HG02588 (cell line): ENCODE results near the gene RBMS1.

ENCODE experiments used
- ATAC-seq: cut with Tn5 transposase; IDR thresholded peaks from one replicate; pipeline ENCODE4 v1.9.1; 2021; ENCODE audit warnings: mild to moderate bottlenecking, moderate library complexity; ENCODE audit not compliant: unreplicated experiment

Gene RBMS1

GRCh38 chr2:160417745-160418397 lies 75.7 kb downstream of the RBMS1 start:
- ATAC-seq = no peak

GRCh38 chr2:160415991-160416390 lies 77.6 kb downstream of the RBMS1 start:
- ATAC-seq = no peak

- ATAC-seq = no peak
These were observed 81.7 kb downstream of the RBMS1 start for GRCh38 chr2:160411955-160412354.

DNA sequence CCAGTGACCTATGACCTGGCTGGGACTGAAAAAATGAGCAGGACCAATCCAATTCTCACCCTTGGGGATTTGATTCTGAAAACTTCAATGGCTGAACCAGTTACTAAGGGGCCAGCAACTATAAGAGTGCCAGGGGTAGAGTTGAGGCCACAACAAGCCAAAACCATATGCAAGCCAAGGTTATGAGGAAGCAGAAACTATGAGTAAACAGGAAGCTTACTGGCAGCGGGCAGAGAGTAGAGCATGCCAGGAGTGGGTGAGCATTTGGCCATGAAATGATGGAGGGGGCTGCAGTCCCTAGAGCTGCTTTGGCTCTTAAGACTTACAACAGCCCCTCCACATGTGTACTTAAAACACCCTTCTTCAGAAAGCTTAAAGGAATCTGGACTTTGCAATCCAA lies 82.4 kb downstream of the RBMS1 start:
- no peak for ATAC-seq

DNA sequence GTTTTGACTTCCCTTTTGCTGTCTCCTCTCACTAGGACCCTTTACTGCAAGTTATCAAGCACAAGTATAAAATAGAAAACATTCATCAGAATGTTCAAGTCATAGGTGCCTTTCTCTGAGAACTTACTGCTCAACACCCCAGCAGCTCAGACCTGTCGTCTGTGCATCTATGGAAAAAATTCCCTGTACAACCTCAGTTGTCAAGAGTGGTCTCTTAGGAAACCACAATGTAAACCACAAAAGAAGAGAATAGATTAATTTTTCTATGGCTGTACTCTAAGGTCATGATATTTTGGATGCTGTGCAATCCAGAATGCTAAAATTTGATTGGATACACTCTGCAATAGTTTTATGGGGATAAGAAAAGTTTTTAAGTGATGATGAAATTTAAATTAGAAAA lies 84.1 kb downstream of the RBMS1 start:
- ATAC-seq = no peak

GRCh38 chr2:160408959-160409291 lies 84.7 kb downstream of the RBMS1 start:
- ATAC-seq = no peak

DNA sequence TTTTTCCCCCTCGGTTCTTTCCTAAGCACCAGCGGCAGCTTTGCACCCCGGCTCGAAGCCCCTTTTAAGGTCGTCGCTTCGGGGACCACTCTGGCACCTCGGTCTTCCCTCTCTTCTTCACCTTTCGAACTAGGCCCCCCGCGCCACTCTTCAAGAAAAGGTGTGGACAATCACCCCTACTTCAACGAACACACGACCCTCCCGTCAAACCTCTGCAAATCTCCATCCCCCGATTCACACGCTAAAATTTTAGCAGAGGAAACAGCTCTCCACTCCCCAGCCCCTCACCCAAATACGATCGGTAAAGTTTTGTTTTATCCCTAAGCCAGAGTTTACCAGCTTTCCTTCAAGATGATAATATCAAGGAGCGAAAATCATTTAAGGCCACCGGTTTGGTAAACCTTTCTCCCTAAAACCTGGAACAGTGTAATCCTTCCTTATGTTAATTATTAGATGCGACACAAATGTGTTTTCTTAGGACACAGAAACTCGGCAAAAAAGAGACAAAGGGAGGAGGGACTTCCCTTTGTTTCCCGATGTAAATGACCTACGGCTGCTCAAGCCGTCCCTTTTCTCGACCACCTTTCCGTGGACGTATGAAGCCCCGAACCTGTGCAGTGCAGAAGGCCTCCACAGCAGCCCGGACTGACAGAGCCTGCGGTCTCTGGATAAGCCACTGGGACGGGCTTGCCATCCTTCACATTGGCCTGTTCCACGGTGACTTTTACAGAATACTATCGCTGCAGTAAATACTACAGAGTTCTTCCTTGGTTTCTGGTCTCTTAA lies 85.2 kb downstream of the RBMS1 start:
- ATAC-seq = no peak

- peak; percentile 64 for ATAC-seq
These were observed 86.0 kb downstream of the RBMS1 start for GRCh38 chr2:160407393-160408172.

DNA sequence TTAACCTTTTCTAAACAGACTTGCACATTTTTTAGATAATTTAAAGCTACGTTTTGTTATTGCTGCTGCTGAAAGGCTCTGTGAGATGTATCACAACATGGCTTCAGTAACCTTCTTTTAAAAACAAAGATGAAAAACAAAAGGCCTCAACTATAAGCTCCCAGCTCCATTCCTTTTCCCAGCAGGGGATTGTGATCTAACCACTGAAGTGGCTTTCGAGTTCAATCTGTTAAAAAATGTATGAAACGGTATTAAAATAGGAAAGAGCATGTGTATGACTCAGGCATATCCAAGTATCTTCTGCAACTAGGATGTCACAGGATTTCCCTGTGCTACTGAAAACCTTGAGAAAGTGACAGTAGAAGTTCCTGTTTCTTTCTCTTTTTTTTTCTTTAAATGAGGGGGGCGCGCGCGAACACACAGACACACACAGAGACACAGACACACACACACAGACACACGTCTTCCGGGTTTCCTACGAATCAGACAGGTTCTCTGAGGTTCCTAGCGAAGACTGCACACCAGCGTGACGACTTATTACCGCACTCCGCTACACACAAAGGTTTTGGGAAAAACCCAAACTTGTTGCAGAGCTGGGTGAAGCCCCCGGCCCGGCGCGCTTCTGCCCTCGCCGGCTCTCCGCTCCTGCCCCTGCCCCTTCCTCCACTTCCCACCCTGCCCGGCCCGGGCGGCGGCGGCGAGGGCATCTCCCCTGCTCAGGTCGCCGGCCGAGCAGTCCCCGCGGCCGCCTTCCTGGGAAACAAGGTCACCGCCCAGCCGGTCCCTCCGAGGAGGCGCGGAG lies 86.8 kb downstream of the RBMS1 start:
- peak; percentile 53 for ATAC-seq

GRCh38 chr2:160405077-160405867 lies 88.3 kb downstream of the RBMS1 start:
- no peak for ATAC-seq

DNA sequence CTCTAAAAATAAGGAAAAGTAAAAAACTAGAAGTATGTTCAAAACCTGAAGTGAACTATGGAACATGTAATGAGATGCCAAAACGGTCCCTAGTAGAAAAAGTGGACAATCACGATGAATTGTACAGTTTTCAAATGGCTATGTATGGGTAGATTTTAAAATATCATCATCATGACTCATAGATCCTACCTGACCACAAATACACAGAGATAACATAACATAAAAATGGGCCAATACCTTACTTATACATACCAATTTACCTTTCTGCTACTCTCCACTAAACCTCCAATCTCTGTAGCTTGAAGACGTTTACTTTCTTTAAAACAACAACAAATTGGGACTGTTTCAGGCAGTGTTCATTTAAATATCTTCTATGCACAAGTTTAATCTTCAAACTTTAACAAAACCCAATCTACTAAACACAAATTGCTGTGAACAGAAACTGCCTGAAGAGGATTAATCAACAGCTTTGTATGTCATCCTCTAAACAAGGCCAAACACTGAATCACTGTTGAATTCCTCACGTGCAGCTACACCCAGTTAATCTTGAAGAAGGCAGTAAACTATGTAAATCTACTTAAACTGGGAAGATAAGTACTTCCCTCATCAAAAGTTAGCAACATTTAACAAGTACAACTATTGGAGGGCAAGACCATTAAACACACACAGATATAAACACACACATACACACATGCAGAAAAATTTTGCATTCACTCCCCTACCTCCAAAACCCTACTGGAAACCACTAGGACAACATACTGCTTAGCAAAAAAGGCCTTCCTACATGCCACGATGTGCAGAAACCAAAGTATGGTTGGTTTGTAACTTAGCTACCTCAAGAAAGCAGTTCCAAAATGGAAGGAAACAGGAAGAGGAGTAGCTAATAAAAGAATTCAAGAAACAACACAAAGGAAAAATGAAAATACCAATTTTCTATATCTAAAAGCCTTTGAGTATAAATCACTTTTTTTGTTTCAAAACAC lies 90.3 kb downstream of the RBMS1 start:
- no peak for ATAC-seq

- no peak for ATAC-seq
These were observed 91.1 kb downstream of the RBMS1 start for GRCh38 chr2:160402501-160402900.

DNA sequence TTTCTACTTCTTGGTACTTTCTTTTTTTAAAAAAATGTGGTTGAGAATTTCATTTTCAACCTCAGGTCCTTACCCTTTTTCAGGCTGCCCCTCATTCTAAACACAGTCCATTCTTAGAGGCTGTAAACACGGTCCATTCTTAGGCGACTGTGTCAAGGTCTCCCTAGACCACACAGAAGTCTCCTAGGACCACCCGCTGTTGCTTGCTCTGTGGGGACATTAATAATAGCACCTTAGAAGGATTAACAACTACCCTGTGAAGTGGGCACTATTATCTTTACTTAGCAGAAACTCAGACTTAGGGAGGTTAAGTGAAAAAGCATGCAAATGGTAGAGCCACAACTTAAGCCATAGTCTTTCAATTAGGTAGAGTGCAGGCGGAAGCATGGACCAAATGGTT lies 91.7 kb downstream of the RBMS1 start:
- no peak for ATAC-seq

GRCh38 chr2:160399880-160400279 lies 93.7 kb downstream of the RBMS1 start:
- no peak for ATAC-seq

DNA sequence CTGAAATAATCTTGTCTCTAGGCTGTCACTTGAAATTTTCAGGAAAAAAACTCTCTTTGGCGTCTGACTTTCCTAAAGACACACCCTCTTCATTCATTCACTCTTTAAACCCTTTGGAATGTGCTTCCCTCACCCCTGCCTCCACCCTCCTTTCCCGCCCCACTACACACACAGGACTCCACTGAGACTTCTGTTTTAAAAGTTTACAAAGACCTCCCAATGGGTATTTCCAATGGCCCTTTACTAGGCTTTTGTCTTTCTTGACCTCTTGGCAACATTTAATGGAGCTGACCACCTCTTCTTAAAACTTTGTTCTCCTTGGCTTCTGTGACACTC lies 96.1 kb downstream of the RBMS1 start:
- no peak for ATAC-seq

GRCh38 chr2:160394153-160394552 lies 99.5 kb downstream of the RBMS1 start:
- ATAC-seq = peak; percentile 100

DNA sequence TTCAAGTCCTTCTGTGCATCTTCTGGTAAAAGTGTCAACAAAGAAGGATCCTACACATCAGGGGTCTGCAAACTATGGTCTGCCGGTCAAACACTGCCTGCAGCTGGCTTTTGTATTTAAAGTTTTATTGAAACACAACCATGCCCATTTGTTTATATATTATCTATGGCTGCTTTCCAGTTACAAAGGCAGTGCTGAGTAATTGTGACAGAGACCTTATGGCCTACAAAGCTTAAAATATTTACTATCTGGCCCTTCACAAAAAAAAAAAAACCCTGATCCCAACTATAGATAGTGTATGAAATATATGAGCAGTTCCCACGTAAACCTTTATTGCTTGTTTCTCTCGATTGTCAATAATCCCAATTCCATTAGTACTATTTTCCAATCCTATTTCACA lies 101.4 kb downstream of the RBMS1 start:
- ATAC-seq = no peak

- no peak for ATAC-seq
These were observed 102.8 kb downstream of the RBMS1 start for GRCh38 chr2:160390544-160391455.
